ENCODE measurements around the gene GHRH.

GHRH gene

GRCh38 chr20:37261714-37262113, at the start of gene GHRH:
Gene GHRH, minus strand, starts transcription at chr20:37261814. Its CDS starts 4,925 bp downstream, at chr20:37256889.
- no peak for DNase-seq
- intact Hi-C loops (cut with DNase I) = no loop called here

- intact Hi-C loops (cut with DNase I) = no loop called here
- no peak for DNase-seq
Measured at GRCh38 chr20:37310951-37311350, 49.3 kb upstream of the GHRH start.

- intact Hi-C loops (cut with DNase I) = no loop called here
- DNase-seq = no peak
Measured at GRCh38 chr20:37309936-37310590, 48.4 kb upstream of the GHRH start.

GRCh38 chr20:37309290-37309689, 47.7 kb upstream of the GHRH start:
- no peak for DNase-seq
- intact Hi-C loops (cut with DNase I) = no loop called here

- intact Hi-C loops (cut with DNase I) = no loop called here
- peak in 4 of 42 donors; percentile 15 to 55 (median 40) for DNase-seq
Measured at GRCh38 chr20:37308086-37309050, 46.8 kb upstream of the GHRH start.

GRCh38 chr20:37305839-37306238, 44.2 kb upstream of the GHRH start:
- no peak for DNase-seq
- intact Hi-C loops (cut with DNase I) = no loop called here

GRCh38 chr20:37305079-37305478, 43.5 kb upstream of the GHRH start:
- DNase-seq = no peak
- intact Hi-C loops (cut with DNase I) = no loop called here

GRCh38 chr20:37303637-37304036, 42.0 kb upstream of the GHRH start:
- no peak for DNase-seq
- intact Hi-C loops (cut with DNase I) = no loop called here

- DNase-seq = no peak
- intact Hi-C loops (cut with DNase I) = no loop called here
Measured at GRCh38 chr20:37302981-37303380, 41.4 kb upstream of the GHRH start.

- no peak for DNase-seq
- intact Hi-C loops (cut with DNase I) = no loop called here
Measured at GRCh38 chr20:37301558-37301957, 39.9 kb upstream of the GHRH start.

- intact Hi-C loops (cut with DNase I) = no loop called here
- DNase-seq = no peak
Measured at GRCh38 chr20:37301120-37301519, 39.5 kb upstream of the GHRH start.

- DNase-seq = peak in 12 of 42 donors; percentile 25 to 74 (median 34)
- intact Hi-C loops (cut with DNase I) = no loop called here
Measured at GRCh38 chr20:37299718-37300528, 38.3 kb upstream of the GHRH start.

GRCh38 chr20:37298190-37298939, 36.8 kb upstream of the GHRH start:
- DNase-seq = no peak
- intact Hi-C loops (cut with DNase I) = no loop called here

GRCh38 chr20:37297066-37297736, 35.6 kb upstream of the GHRH start:
- no peak for DNase-seq

GRCh38 chr20:37296371-37296770, 34.8 kb upstream of the GHRH start:
- no peak for DNase-seq
- intact Hi-C loops (cut with DNase I) = no loop called here

More at GRCh38 chr20:37297066-37297736, 35.6 kb upstream of the GHRH start:
- intact Hi-C loops (cut with DNase I) = no loop called here

- no peak for DNase-seq
- intact Hi-C loops (cut with DNase I) = no loop called here
Measured at GRCh38 chr20:37295595-37295994, 34.0 kb upstream of the GHRH start.

- DNase-seq = no peak
- intact Hi-C loops (cut with DNase I) = no loop called here
Measured at GRCh38 chr20:37295001-37295400, 33.4 kb upstream of the GHRH start.

- intact Hi-C loops (cut with DNase I) = no loop called here
- DNase-seq = peak in 1 of 42 donors; percentile 20
Measured at GRCh38 chr20:37294262-37294981, 32.8 kb upstream of the GHRH start.
